Heart left ventricle (tissue), 16 donors: ENCODE results near the gene CSHL1. TPM values are rescaled to one million over a fixed set of nuclear protein-coding genes. Genes with fewer than 3 reads are reported as not detected.
A peak's percentile ranks its signal among the peaks of the same experiment; 100 is the strongest.
"Not testable (repeated sequence)": the region's sequence is repeated elsewhere in the genome, so short reads cannot be mapped to it uniquely, and the experiment has no call there.

Source experiments
- ATAC-seq, 4 donors: fragments of 200-7000 bp; cut with Tn5 transposase; one replicate each; pipeline ENCODE4 v1.9.1; 2020 to 2022; ENCODE audit warnings: moderate library complexity in 4 of 4, mild to moderate bottlenecking in 3 of 4, moderate number of reproducible peaks in 1 of 4
- DNase-seq, 5 donors: peaks; one replicate each; pipeline ENCODE4 v3.0.0-alpha.2; 2020
- H3K27ac ChIP-seq, 12 donors: fragments of 200-600 bp; sonication (generic) in 4 of 12; one replicate each; pipeline versions ENCODE4 v1.5.0 to v1.8.0; 2016 to 2022; ENCODE audit warnings: mild to moderate bottlenecking in 2 of 12
- H3K27me3 ChIP-seq, 9 donors: fragments of 200-600 bp; sonication (generic) in 2 of 9; one replicate each; pipeline versions ENCODE4 v1.5.1 to v1.8.0; 2016 to 2022; ENCODE audit warnings: mild to moderate bottlenecking in 3 of 9
- H3K36me3 ChIP-seq, 9 donors: fragments of 200-600 bp; sonication (generic) in 2 of 9; one replicate each; pipeline versions ENCODE4 v1.5.0 to v1.8.0; 2018 to 2022; ENCODE audit warnings: mild to moderate bottlenecking in 2 of 9
- H3K4me1 ChIP-seq, 12 donors: fragments of 200-600 bp; sonication (generic) in 4 of 12; one replicate each; pipeline versions ENCODE4 v1.5.0 to v1.8.0; 2016 to 2022; ENCODE audit warnings: mild to moderate bottlenecking in 3 of 12
- H3K4me3 ChIP-seq, 12 donors: fragments of 200-600 bp; sonication (generic) in 4 of 12; one replicate each; pipeline versions ENCODE4 v1.5.0 to v1.8.0; 2017 to 2022; ENCODE audit warnings: mild to moderate bottlenecking in 9 of 12, moderate library complexity in 4 of 12
- H3K9me3 ChIP-seq, 12 donors: fragments of 200-600 bp; sonication (generic) in 4 of 12; one replicate each; pipeline versions ENCODE4 v1.5.0 to v1.8.0; 2016 to 2022; ENCODE audit warnings: mild to moderate bottlenecking in 1 of 12
- POLR2A ChIP-seq, 2 donors: fragments of 450-650 bp; IDR thresholded peaks; one replicate each; pipeline ENCODE4 v1.6.1; 2017; ENCODE audit warnings: antibody characterized with exemption in 2 of 2, mild to moderate bottlenecking in 2 of 2, moderate library complexity in 2 of 2
- WGBS, 4 donors: extraction: QIAGEN DNeasy Blood & Tissue Kit in 2 of 4; methylation state at CpG; one replicate each; pipeline versions ENCODE4 v1.1.5 to v1.1.7; 2013 to 2018; 5-methylcytosine and 5-hydroxymethylcytosine counted together
- intact Hi-C, 10 donors: fragments of 100-400 bp; cut with DNase I; formaldehyde crosslinking; loops; one replicate each; pipeline versions ENCODE4 v1.11.1 to v1.14.2; 2022
- polyA plus RNA-seq, 2 donors: library from polyadenylated mRNA; stranded (reverse); fragments of 200-250 nt; gene quantifications; one replicate each; pipeline ENCODE4 v1.2.3, GENCODE V29; 2013
- total RNA-seq, 9 donors: library from RNA; depleted of rRNA in 2 of 9; stranded (reverse); fragments of >200 nt in 2 of 9; fragmentation: NEBNext Ultra II Directional in 3 of 9; extraction: Animal tissue kit (Norgen Biotek cat#: 25700) in 3 of 9; gene quantifications; one replicate each; pipeline versions ENCODE4 v1.1.0 to v1.2.4, GENCODE V29; 2016 to 2023
- TF ChIP-seq, protein P1 (sequence below), 12 donors: fragments of 200-600 bp; sonication (generic) in 4 of 12; IDR thresholded peaks; one replicate each; pipeline versions ENCODE4 v1.5.0 to v1.8.0; 2018 to 2022; ENCODE audit warnings: antibody characterized with exemption in 12 of 12, mild to moderate bottlenecking in 5 of 12
- donor health status: ischemic (EF 13 %, LVEDD 7.1; RV severe dilation, severe dysfunction).
- donor health status: healthy with polysubstance abuse.
- donor health status: DM: no; HTN: yes; CAD: no.
- donor health status: DM: no; HTN: no; CAD: no.
- donor health status: ischemic (EF 25% LVEDD 6.9; RV normal size, moderate dysfunction).
- donor health status: ischemic (EF 25% LVEDD 5.7; RV mildly dilated, moderate dysfunction).
- donor health status: healthy.
- donor health status: DM: yes; HTN: yes; CAD: no.
- donor health status: ischemic (EF 35%, LVEDD 5.7; RV mildly dilated, moderate dysfunction).
- donor health status: nonischemic (EF 11% LVEDD 7.7; RV severe dilation, severe dysfunction).
- donor health status: DM: yes; HTN: yes; CAD: no.
- donor health status: PGD.
- donor health status: ischemic (EF 29% LVEDD 5.4; RV normal size, mild dysfunction).
- donor health status: nonischemic (EF 23%, LVEDD 6.1; RV moderate dilation, normal function).

Gene CSHL1
- total and polyA plus RNA-seq, 11 donors: not detected

DNA sequence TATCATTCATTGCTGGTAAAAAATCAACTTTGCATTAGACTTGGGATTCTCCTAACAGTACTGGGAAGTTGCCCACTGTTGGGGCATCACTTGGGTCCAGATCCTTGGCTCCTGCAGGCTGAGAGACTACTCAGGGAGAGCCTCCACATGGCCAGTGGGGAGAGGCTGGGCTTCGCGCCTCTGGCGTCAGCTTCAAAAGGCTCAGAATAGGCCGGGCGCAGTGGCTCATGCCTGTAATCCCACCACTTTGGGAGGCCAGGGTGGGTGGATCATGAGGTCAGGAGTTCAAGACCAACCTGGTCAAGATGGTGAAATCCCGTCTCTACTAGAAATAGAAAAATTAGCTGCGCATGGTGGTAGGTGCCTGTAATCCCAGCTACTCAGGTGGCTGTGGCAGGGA, 3.4 kb upstream of the CSHL1 start:
- DNase-seq: no peak
- H3K27ac ChIP-seq: no peak overlapping the region
- H3K27me3 ChIP-seq: peaks cover 0 to 11% (median 0%) of the 10 kb centered on the region in 9 donors
- no peak for TF ChIP-seq POLR2A (IDR thresholded peaks at IDR 0.05)
- TF ChIP-seq, protein P1, sequence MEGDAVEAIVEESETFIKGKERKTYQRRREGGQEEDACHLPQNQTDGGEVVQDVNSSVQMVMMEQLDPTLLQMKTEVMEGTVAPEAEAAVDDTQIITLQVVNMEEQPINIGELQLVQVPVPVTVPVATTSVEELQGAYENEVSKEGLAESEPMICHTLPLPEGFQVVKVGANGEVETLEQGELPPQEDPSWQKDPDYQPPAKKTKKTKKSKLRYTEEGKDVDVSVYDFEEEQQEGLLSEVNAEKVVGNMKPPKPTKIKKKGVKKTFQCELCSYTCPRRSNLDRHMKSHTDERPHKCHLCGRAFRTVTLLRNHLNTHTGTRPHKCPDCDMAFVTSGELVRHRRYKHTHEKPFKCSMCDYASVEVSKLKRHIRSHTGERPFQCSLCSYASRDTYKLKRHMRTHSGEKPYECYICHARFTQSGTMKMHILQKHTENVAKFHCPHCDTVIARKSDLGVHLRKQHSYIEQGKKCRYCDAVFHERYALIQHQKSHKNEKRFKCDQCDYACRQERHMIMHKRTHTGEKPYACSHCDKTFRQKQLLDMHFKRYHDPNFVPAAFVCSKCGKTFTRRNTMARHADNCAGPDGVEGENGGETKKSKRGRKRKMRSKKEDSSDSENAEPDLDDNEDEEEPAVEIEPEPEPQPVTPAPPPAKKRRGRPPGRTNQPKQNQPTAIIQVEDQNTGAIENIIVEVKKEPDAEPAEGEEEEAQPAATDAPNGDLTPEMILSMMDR (IDR thresholded peaks at IDR 0.05): no peak
- intact Hi-C loops: loop anchor here in 9 of 10 donors (5.0 to 10.0 kb wide), 4 partner anchors 38 to 370 kb away; partner anchors contain the start of gene ERN1 (in 7 of the 9)
- H3K4me1 ChIP-seq: peaks cover 0 to 6% (median 0%) of the 10 kb centered on the region in 12 donors
- H3K9me3 ChIP-seq: no peaks in the 10 kb centered on the region
- ATAC-seq: no peak
- H3K36me3 ChIP-seq: no peaks in the 10 kb centered on the region
- H3K4me3 ChIP-seq: no peak overlapping the region
- 67 to 98% (median 96%) methylated on average over 1 to 7 of the region's 7 CpGs for WGBS, 4 donors

DNA sequence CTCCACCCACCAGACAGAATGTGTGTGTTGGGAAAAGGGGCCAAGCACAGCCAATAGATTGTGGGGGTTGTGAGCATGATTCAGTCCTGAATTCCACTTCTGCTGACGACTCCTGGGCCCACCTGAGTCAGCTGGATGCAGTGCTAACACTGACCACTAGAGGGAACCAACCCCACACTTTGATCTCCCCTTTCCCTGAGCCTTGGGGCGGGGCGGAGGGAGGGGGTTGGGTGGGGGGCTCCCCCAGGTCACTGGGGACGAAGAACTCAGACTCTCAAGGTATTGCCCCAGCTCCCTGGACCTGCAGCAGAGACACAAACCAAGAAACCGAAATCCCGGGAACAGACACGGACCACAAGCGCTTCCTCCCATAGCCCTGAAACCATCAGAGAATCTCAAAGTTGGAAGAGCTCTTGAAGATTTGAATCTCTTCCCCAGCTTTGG, 621 bp upstream of the CSHL1 start:
- Histone ChIP-seq H3K4me1 (no peaks in the 10 kb centered on the region), H3K36me3 (no peaks in the 10 kb centered on the region), H3K4me3 (no peak overlapping the region), H3K27me3 (peaks cover 0 to 11% (median 0%) of the 10 kb centered on the region in 9 donors), H3K9me3 (no peaks in the 10 kb centered on the region), H3K27ac (no peak overlapping the region)
- DNase-seq (peak in 1 of 5 donors; percentile 34), ATAC-seq (peak; percentile 38 to 67 (median 62))
- no peak for TF ChIP-seq POLR2A (IDR thresholded peaks at IDR 0.05)
- TF ChIP-seq, protein P1 (IDR thresholded peaks at IDR 0.05): peak; percentile 77 to 91 (median 81)
- intact Hi-C loops: loop anchor here in 9 of 10 donors (5.0 to 10.0 kb wide), 4 partner anchors 41 to 373 kb away; partner anchors contain the start of gene ERN1 (in 7 of the 9)
- 32 to 44% (median 40%) methylated on average over 7 to 8 of the region's 8 CpGs for WGBS, 4 donors

DNA sequence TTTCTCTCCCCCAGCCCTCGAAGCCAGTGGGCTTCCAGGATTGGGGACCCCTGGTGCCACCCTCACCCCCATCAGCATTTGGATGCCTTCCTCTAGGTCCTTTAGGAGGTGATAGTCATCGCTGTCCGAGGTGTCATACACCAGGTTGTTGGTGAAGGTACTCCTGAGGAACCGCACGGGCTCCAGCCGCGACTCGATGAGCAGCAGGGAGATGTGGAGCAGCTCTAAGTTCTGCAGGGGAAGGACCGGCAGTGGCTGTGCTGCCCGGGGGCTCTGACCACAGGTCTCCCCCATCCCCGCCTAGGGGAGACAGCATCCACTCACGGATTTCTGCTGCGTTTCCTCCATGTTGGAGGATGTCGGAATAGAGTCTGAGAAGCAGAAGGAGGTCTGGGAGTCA, 962 bp downstream of the CSHL1 start:
- Histone ChIP-seq H3K4me1 (no peaks in the 10 kb centered on the region), H3K9me3 (no peaks in the 10 kb centered on the region), H3K27me3 (peaks cover 0 to 11% (median 0%) of the 10 kb centered on the region in 9 donors), H3K27ac (no peak overlapping the region), H3K36me3 (no peaks in the 10 kb centered on the region), H3K4me3 (no peak overlapping the region)
- TF ChIP-seq, protein P1 (IDR thresholded peaks at IDR 0.05): no peak
- TF ChIP-seq POLR2A (IDR thresholded peaks at IDR 0.05): no peak
- WGBS, 4 donors: 80 to 94% (median 81%) methylated on average over 10 to 14 of the region's 14 CpGs
- intact Hi-C loops: loop anchor here in 9 of 10 donors (5.0 to 10.0 kb wide), 4 partner anchors 42 to 375 kb away; partner anchors contain the start of gene ERN1 (in 7 of the 9)
- ATAC-seq (no peak), DNase-seq (no peak)

DNA sequence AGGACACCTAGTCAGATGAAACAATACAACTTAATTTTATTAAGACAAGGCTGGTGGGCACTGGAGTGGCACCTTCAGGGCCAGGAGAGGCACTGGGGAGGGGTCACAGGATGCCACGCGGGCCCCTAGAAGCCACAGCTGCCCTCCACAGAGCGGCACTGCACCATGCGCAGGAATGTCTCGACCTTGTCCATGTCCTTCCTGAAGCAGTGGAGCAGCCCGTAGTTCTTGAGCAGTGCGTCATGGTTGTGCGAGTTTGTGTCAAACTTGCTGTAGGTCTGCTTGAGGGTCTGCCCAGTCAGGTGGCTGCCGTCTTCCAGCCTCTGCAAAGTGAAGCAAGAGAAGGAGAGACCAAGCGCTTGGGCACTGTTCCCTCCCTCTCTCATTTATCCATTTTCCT, 1.5 kb downstream of the CSHL1 start:
- intact Hi-C loops, H3K4me1 ChIP-seq, H3K36me3 ChIP-seq, H3K4me3 ChIP-seq, DNase-seq, H3K9me3 ChIP-seq, H3K27ac ChIP-seq, ATAC-seq: not testable (repeated sequence)
- peaks cover 0 to 11% (median 0%) of the 10 kb centered on the region in 9 donors for H3K27me3 ChIP-seq
- WGBS, 4 donors: 90 to 93% (median 91%) methylated on average over 9 to 10 of the region's 10 CpGs
